Activated CD4-positive, alpha-beta T cell treated with anti-CD3 and anti-CD28 coated beads, Interleukin-10, Interleukin-2, amounts not matched to agents 100 ng/mL and 50 ng/mL, durations not matched to agents 16 hours and 8 hours (primary cell): ENCODE results near the gene SCGB1A1.
A peak's percentile ranks its signal among the peaks of the same experiment; 100 is the strongest.
"Not testable (repeated sequence)": the region's sequence is repeated elsewhere in the genome, so short reads cannot be mapped to it uniquely, and the experiment has no call there.

Source experiments
- DNase-seq: peaks from one replicate; pipeline ENCODE4 v3.0.0-alpha.2; 2020

SCGB1A1 gene, protein sequence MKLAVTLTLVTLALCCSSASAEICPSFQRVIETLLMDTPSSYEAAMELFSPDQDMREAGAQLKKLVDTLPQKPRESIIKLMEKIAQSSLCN

GRCh38 chr11:62418733-62419132 is at the start of gene SCGB1A1:
Gene SCGB1A1 (plus strand): TSS chr11:62419033. CDS start chr11:62419096, 63 bp downstream.
- DNase-seq: no peak

- DNase-seq: peak; percentile 59
Observed at GRCh38 chr11:62370743-62371440, 47.9 kb upstream of the SCGB1A1 start.

- no peak for DNase-seq
Observed at GRCh38 chr11:62372871-62373270, 46.0 kb upstream of the SCGB1A1 start.

DNA sequence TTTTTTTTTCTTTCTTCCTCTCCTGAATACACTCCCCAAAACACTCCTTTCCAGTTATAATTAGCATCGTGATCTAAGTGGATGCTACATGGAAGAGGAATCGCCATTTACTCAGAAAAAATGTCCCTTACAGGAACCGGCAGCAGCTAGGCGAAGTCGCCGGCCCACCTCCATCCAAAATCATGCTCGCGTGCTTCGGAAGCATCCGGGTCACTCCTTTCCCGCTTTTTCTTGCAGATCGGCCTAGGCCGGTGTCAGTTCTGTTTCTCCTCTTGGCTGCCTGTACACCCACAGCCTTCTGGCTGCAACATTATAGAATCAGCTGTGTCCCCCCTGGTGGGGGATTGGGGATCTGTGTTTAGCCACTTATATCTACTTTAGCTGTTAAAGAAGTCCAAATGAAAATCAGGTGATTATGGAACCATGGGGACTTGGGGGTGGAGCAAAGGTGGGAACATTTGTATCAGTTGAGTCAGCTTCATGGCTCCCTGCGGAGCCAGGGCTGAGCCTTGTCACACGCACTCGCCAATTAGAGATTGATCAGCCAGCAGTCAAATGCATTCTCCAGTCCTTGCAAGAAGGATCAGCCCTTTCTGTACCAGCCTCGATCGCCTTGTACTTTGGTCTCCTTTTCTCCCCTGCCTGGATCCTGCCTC is 45.2 kb upstream of the SCGB1A1 start:
- no peak for DNase-seq

DNA sequence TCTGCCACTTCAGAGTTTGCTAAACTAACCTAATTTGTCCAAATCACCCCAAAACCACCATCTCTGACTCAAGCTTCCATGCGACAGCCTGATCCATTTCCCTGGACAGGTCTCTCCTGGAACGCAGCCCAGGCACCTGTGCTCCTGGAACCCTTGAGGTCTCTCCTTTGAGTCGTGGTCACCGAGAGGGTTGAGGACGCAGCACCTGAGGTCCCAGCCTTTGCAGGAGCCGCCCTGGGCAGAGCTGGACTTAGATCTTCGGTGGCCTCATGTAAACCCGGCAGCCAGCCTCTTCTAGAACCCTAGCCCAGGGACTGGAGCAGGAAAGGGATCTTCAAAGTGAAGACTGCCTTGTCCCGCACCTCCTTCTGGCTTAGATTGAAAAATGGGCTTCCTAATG is 44.0 kb upstream of the SCGB1A1 start:
- DNase-seq: no peak

DNA sequence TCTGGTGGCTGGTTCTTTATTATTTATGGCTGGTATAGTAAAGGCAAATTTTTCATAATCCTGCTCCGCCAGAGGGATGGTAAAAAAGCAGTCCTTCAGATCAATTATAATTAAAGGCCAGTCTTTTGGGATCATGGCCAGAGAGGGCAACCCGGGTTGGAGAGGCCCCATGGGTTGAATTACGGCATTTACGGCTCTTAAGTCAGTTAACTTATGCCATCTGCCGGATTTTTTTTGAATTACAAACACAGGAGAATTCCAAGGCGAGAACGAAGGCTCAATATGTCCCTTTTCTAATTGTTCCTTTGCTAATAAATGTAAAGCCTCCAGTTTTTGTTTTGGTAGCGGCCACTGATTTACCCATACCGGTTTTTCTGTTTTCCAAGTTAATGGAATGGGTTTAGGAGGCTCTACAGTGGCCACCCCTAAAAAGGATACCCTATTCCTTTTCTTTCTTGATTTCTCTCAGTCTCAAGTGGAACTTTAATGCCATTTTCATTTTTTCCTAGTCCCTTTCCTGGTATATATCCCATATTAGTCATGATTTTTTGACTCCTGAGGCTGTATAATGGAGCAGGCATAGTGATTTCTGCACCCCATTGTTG is 40.3 kb upstream of the SCGB1A1 start:
- peak; percentile 55 for DNase-seq

GRCh38 chr11:62379586-62379985 is 39.2 kb upstream of the SCGB1A1 start:
- not testable (repeated sequence) for DNase-seq

GRCh38 chr11:62380821-62381245 is 38.0 kb upstream of the SCGB1A1 start:
- peak; percentile 80 for DNase-seq

- no peak for DNase-seq
Observed at GRCh38 chr11:62383822-62384221, 35.0 kb upstream of the SCGB1A1 start.

- DNase-seq: peak; percentile 47
Observed at GRCh38 chr11:62386083-62386482, 32.8 kb upstream of the SCGB1A1 start.

DNA sequence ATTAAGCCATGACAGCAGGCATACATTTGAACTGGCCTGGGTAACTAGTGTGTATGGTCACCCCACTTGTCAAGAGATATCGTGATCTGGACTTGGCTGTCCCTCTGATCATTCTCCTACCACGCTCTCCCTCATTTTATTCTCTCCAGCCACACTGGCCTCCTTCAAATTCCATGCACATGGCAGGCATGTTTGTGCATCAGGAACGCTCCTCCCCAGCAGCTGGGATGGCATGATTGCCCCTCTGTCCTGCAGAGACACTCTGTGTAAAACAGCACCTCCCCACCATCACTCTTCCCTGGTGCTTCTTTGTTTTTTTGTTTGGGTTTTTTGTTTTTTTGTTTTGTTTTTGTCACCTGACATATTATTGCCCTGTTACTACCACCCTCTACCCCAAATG is 31.5 kb upstream of the SCGB1A1 start:
- no peak for DNase-seq

- DNase-seq: no peak
Observed at GRCh38 chr11:62388999-62389398, 29.8 kb upstream of the SCGB1A1 start.

- no peak for DNase-seq
Observed at GRCh38 chr11:62390237-62390636, 28.6 kb upstream of the SCGB1A1 start.

DNA sequence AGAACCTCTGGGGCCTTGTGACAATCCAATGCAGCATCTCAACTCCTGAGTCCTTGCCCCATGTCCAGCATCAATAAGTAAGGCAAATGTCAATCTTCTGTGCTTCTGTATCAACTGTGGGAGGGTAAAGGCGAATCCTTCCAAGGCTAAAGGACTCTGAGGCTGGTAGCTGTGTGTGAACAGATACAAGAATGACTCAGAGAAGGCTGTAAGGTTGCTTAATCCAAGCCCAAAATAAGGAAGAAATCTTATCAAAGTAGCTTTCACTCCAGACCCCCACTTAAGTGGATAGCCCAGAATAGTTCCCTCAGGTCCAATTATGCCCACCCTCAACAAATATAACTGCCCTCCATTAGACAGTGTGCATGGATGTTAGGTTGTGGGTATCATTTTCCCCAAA is 28.1 kb upstream of the SCGB1A1 start:
- DNase-seq: no peak

- no peak for DNase-seq
Observed at GRCh38 chr11:62391642-62392425, 27.0 kb upstream of the SCGB1A1 start.

DNA sequence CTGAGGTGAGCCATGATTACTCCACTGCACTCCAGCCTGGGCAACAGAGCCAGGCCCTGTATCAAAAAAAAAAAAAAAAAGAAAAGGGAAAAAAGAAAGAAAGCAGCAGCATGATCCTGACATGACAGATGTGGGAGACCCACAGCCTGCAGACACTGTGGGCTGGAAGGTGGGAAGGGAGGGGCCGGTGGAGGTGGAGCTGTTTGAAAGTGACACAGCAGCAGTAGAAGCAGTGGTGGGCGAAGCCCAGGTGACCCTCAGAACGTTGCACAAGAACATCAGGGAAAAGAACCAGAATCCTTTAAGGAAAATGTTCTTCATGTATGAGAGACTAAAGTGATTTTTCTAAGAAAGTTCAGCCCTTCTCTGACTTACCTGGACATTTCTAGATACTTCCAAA is 26.3 kb upstream of the SCGB1A1 start:
- no peak for DNase-seq

DNA sequence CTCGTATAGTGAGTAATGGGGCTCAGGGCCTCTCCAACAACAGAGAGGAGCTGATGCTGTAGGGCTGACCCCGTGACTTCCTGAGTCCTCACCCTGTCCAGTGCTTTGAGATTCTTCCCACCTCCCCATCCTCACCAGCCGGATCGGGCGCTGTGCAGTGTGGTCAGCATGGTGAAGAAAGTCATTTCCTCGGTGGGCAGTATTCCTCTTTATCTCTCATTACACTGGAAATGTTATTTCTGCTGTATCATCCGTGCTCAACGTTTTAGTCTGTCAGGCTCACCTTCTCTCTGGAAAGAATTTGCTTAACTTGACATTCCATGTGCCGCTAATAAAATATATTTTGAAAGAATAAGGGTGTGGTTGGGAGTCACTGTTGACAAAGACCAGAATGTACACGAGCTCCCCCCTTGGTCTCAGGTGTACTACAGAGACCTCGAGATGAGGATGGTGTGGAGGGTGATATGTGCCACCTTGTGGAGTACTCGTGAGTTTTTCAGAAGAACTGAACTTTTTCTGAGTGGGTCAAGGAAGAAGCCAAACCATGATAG is 25.7 kb upstream of the SCGB1A1 start:
- peak; percentile 46 for DNase-seq

DNA sequence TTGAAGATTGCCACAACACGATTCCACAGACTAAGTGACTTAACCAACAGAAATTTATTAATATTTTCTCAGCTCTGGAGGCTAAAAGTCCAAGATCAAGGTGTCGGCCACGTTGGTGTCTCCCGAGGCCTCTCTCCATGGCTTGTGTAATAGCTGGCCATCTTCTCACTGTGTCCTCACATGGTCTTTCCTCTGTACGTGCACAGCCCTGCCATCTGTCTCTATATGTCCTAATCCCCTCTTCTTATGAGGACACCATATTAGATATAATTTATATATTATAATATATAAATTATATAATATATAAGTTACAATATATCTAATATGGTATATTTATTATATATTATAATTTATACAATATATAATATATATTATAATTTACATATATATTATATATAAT is 25.1 kb upstream of the SCGB1A1 start:
- no peak for DNase-seq

- DNase-seq: peak; percentile 81
Observed at GRCh38 chr11:62394825-62395538, 23.9 kb upstream of the SCGB1A1 start.

- no peak for DNase-seq
Observed at GRCh38 chr11:62395885-62396551, 22.8 kb upstream of the SCGB1A1 start.
